Putamen (tissue), 1 donor: ENCODE data around the gene MARCHF10.

Source experiments
- DNase-seq: peaks from one replicate; pipeline ENCODE4 v3.0.0-alpha.2; 2016; ENCODE audit warnings: low spot score

The MARCHF10 gene

DNA sequence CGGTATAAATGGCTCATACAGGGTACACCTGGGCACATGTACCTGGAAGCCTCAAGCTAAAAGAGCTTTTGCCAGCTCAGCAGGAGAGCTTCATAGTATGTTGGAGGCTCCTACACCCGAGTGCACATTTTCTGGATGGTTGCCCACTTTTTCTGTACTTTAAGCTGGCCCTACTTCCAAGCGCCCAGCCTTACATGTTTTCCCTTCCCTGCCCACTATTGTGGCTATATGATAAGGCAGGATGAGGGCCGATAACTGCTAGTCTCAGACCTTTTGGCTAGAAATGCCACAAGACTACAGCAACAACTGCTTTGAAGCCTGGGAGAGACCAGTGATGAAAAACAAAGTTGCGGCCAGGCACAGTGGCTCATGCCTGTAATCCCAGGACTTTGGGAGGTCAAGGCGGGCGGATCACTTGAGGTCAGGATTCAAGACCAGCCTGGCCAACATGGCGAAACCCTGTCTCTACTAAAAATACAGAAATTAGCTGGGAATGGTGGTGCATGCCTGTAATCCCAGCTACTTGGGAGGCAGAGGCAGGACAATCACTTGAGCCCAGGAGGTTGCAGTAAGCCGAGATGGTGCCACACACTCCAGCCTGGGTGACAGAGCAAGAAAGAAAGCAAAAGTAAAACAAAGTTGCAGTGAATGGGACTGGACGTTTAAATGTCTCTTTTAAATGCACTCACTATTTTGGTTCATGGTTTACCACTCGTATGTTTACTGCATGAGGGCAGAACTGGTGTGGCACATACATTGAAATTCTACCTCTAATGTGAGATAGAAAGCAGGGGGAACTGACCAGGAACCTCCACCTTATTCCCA, 14.2 kb upstream of the MARCHF10 start:
- no peak for DNase-seq

DNA sequence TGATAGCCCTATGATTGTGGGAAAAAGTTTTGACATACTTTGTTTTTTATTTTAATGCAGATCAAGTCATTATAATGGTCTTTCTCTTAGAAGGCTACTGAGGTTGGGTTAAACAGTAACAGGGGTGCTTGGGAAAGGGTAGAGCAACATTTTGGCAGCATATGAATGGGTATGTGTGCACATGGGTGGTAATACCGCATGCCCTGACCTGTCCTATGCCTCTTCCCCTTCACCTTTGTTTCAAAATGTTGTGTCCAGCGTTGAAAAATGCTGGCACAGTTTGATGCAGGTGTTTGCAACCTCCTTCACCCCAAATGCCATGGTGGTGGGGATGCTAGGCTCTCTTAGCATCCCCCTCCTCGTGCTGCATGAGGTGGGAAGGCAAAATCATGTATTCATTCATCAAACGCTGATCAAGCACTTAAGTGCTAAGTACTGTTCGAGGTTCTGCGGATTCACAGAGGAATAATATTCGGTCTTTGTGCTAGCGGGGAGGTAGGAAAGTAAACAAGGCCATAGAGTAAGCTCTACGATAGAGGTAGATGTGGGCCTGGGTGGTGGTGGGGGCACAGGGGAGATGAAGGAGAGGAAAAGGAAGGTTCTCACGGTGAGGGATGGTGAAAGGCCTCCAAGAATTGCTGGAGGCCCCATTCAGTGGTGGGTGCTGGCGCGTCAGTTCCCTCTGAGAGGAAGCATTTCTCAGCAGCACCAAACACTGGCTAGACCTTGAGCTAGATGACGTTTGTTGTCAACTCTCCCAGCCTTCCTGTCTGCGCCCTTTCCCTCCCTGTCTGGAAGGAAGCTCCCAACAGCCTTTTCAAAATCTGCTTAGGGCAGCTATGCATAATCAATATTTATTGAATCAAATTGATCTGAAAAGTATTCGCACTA, 13.3 kb upstream of the MARCHF10 start:
- DNase-seq: no peak

DNA sequence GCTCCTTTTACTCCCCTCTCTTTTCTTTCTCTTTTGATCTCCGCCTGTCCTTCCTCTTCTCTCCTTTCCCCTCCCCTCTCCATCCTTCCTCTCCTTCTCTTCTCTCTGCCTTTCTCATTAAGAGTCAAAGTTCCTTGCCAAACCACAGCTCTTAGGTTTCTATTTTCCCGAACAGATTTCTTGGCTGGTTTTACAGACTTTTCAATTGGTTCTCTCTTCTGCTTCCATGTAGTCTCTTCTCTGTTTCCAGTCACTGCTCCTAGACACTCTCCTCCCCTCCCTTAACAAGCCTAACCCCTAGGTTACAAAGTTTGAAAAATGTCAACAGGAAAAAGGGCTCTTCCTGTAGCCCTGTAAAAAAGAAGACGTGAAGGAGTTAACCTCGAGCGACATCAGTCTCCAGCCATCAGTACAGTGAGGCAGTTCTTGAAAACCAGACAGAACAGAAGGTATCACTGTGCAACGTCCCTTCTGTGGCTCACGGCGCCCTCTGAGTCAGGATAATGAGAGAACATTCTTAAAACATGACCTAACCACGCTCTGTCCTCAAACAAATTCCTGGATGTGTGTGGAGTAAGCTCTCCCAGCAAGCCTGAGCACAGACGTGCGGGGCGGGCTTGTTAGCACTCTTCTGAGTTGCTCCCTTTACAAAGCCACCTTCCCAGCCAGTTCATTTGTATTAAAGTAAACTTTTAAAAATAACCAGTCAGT, 11.6 kb upstream of the MARCHF10 start:
- no peak for DNase-seq

GRCh38 chr17:62818526-62818925, 10.4 kb upstream of the MARCHF10 start:
- DNase-seq: no peak

DNA sequence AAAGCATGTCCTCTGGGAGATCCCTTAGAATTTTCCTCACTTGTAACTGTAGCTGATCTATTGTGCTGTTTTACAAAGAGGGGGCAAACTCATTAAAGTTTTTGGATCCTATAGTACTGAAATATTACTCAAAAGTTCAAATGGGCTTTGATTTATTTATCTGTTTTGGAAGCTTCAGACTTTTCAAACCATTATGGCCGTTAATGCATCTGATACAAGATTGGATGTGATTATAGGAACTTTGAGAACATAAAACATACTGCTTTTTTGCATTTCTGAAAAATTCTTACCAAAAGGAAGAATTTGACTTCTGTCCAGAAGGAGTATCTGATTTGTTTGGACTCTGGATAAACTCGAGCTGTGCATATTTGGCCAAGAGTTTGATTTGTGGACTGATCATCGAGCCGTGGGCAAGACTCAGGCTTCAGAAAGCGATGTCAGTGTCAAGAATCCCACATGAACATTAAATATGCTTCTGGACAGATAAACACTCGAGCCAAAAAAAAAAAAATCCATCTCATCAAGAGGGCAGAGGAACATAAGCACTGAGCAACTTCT, 8.2 kb upstream of the MARCHF10 start:
- DNase-seq: no peak

GRCh38 chr17:62809656-62810055, 1.5 kb upstream of the MARCHF10 start:
- DNase-seq: no peak

DNA sequence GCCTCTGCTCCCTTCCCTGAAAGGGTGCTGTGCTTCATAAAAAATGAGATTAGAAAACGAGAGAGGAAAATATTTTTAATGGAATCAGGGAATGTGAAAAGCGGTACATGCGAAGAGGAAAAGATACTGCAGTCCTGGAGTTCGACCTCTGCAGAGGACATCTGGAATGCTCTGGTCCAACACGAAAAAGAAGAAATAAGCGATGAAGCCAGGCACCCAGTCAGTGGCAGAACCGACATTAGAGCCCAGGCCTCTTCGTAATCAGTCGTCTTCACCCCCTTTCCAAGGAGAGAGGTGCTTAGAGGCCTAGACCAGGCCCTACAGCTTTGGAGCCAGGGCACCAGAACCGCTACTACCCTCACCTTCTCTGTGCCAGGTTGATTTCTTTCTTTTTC, 459 bp upstream of the MARCHF10 start:
- no peak for DNase-seq

DNA sequence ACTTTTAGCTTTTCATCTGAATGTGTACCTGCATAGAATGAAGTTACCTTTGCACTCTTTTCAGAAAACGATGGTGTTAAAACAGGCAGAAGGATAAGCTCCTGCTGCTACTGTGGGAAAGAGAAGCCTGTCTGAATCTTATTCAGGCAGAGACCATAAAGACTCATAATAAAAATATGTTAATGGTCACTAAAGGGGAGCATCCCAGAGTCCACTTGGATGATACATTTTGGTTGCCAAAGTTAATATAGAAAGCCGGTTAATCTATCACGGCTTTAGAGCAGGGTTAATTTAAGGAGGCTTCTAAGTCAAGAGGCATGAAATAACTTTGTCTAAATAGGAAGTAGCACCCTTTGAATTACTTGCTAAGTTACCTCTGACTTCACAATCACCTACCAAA, 2.9 kb downstream of the MARCHF10 start:
- DNase-seq: no peak

DNA sequence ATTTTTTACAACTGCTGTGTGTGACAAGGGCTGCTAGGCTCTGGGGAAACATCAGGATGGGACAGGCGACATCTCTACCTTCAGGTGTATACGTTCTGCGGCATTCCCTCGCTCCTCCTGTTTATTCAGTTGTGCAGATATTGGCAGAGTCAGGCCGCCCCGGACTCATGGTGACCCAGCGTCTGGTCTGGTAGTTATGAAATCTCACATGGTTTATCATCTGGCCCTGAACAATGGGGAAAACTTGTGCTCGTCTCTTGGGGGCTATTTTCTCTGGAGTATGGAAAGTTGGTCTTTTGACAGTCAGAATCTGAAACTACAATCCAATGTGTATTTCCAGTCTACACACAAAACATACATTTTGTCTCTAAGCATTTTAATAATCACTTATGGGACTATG, 3.3 kb downstream of the MARCHF10 start:
- DNase-seq: no peak

DNA sequence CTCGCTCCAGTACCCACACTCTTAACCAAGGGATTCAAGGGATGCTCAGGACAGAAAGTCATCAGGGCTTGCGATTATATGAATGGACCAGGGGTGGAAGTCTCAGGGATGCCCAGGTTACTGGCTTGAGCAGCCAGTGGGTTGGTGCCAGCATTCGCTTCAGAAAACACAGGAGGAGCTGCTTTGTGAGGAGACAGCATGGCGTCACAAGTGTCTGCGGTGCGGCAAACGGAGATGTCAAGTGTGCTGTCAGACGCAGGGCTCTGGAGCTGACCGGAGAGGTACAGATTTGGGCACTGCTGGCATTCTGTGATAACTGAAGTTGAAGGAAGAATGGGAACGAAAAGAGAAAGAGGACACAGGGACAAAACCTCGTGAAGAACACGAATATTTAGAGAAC, 4.1 kb downstream of the MARCHF10 start:
- DNase-seq: no peak

GRCh38 chr17:62802561-62803205, 5.4 kb downstream of the MARCHF10 start:
- no peak for DNase-seq

DNA sequence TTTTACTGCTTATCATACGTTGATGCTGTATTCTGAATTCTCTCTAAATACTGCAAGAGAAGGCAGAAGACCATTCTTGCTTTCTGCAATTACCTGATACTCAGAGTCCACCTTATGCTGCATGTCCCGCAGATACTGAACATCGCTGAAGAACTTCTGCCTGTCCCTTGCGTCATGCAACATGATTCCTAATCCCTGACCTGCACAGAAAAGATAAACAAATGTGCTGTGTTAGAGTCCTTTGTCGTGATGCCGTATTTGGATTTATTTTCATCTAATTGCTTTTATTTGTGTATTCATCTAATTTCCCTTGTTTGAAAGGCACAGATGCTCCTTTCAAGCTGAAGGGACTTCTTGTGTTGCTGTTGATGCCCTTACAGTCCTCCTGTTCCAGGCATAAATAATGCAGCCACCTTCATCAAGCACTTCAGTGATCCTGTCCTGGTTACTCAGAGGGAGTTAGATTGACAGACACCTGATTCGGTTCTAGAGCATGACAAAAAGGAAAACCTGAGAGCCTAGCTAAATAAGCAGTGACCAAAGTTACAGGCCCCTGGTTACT, 6.5 kb downstream of the MARCHF10 start:
- DNase-seq: no peak

- DNase-seq: no peak
Observed at GRCh38 chr17:62800585-62800984, 7.5 kb downstream of the MARCHF10 start.

- DNase-seq: no peak
Observed at GRCh38 chr17:62797959-62798358, 10.2 kb downstream of the MARCHF10 start.

DNA sequence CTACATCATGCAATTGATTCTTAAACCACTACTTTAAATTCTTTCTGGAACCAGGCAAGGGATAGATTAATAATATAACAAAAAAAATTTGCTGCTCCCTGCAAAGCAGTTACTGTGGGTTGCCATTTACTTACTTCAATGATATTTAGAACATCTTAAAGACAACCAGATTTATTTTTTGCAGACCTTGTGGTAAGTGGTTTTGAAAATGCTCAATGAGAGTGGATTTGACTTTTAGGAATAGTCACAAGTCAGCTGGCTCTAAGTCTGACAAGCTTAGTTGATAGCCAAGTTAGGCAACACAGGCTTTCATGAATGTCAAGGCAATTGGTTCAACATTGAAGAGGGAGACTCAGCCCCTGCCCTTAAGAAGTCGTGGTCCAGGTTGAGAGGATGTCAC, 11.8 kb downstream of the MARCHF10 start:
- DNase-seq: no peak

DNA sequence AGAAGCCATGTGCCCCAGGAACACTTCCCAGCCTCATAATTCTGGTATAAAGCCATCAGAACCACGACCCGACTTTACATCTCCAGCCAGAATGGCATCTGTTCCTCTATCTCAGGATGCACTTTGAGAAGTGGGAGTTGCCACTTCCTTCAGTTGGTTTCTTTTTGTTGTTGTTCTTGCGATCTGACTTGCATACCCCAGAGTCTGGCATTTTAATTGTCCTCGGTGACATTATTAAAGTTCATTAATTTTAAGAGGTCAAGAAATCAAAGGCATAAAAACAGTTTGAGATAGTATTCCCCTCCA, 13.5 kb downstream of the MARCHF10 start:
- no peak for DNase-seq

DNA sequence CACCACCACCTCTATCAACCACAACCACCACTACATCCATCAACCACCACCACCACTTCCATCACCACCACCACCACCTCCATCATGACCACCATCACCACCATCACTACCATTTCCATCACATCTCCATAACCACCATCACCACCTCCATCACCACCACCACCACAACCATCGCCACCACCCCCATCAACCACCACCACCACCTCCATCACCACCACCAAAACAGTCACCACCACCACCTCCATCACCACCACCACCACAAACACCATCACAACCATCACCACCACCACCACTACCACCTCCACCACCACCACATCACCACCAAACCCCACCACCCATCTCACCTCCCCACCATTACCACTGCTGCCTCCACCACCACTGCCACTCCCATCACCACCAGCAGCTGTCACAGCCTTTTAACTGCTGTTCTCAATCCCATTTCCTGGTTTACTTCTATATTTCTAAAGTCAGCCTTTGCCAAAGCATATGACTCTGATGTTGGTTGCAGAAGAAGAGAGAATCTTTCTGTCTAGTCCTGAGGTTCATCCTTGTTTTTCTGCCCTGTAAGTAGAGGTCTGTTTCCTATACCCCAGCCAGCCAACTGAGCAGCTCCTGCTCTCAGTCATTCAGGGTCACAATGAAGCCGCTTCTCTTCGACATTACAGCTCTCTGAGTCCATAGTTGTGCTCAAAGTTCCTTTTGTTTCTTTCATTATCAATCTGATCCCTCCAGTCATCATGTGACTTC, 14.0 kb downstream of the MARCHF10 start:
- no peak for DNase-seq

- DNase-seq: no peak
Observed at GRCh38 chr17:62792447-62792800, 15.7 kb downstream of the MARCHF10 start.

DNA sequence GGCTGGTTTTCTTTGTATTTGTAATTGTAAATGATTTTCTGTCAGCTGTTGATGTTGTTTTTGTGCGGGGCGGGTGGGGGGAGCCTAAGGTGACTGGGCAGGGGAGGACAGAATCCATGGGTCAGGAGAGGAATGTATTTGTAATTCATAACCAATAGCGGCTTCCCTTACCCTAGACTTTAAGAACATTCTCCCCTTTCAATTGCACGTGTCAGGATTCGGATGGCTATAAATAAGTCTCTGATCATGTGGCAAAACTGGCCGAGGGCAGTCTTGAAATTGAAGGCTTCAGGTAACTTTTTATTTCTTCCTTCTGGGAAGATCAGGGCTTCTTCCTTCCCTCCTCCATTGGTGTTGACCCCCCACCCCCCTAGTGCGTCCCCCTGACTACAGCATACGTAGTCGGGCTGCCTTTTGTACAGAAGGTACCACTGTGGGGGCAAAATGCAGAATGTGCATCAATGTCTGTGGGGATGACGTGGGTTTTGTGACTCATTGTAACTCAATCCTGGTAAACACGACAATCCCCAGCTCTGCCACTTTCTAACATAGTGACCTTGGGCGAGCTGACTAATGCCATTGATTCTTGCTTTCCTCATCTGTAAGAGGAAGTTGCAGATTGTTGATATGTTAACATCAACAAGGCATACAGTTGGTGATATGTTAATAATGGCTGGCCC, 16.2 kb downstream of the MARCHF10 start:
- no peak for DNase-seq

- DNase-seq: no peak
Observed at GRCh38 chr17:62791235-62791734, 16.8 kb downstream of the MARCHF10 start.
